MM.1S (cell line): ENCODE data around the gene DIP2C.

ENCODE experiments used
- DNase-seq: peaks from one replicate; pipeline ENCODE4 v3.0.0-alpha.2; 2015
- H2AFZ ChIP-seq: fragments of 300-600 bp; sonication (generic); 2 replicates; pipeline ENCODE4 v1.6.0; 2016; ENCODE audit warnings: antibody characterized with exemption, low read length
- H3F3A ChIP-seq: fragments of 300-600 bp; sonication (generic); 2 replicates; pipeline ENCODE4 v1.6.1; 2016; ENCODE audit warnings: mild to moderate bottlenecking, antibody characterized with exemption, low read length, moderate library complexity, mixed read lengths; ENCODE audit not compliant: insufficient read depth
- H3K27ac ChIP-seq: fragments of 300-600 bp; sonication (generic); 2 replicates; pipeline ENCODE4 v1.5.1; 2016; ENCODE audit warnings: mild to moderate bottlenecking, low read length
- H3K27me3 ChIP-seq: fragments of 300-600 bp; sonication (generic); replicated peaks from 2 replicates; pipeline ENCODE4 v1.6.0; 2016; ENCODE audit warnings: low read length; ENCODE audit not compliant: insufficient read depth
- H3K36me3 ChIP-seq: fragments of 300-600 bp; sonication (generic); replicated peaks from 2 replicates; pipeline ENCODE4 v1.6.1; 2016; ENCODE audit warnings: mild to moderate bottlenecking, low read length, mixed read lengths; ENCODE audit not compliant: insufficient read depth
- H3K4me1 ChIP-seq: fragments of 300-600 bp; sonication (generic); 2 replicates; pipeline ENCODE4 v1.6.1; 2016; ENCODE audit warnings: low read length, mixed read lengths
- H3K4me2 ChIP-seq: fragments of 300-600 bp; sonication (generic); 2 replicates; pipeline ENCODE4 v1.6.0; 2016; ENCODE audit warnings: low read depth, low read length
- H3K4me3 ChIP-seq: fragments of 300-600 bp; sonication (generic); 2 replicates; pipeline ENCODE4 v1.5.1; 2016; ENCODE audit warnings: low read length, mixed read lengths
- H3K79me2 ChIP-seq: fragments of 300-600 bp; sonication (generic); 2 replicates; pipeline ENCODE4 v1.6.1; 2016; ENCODE audit warnings: mixed run types, low read length, mixed read lengths
- H3K9ac ChIP-seq: fragments of 300-600 bp; sonication (generic); 2 replicates; pipeline ENCODE4 v1.6.1; 2016; ENCODE audit warnings: low read length, mixed read lengths
- H3K9me2 ChIP-seq: fragments of 300-600 bp; sonication (generic); replicated peaks from 2 replicates; pipeline ENCODE4 v1.6.1; 2016; ENCODE audit warnings: mild to moderate bottlenecking, low read length, mixed read lengths; ENCODE audit not compliant: insufficient read depth
- H3K9me3 ChIP-seq: fragments of 300-600 bp; sonication (generic); replicated peaks from 2 replicates; pipeline ENCODE4 v1.6.1; 2016; ENCODE audit warnings: mild to moderate bottlenecking, low read length, mixed read lengths; ENCODE audit not compliant: insufficient read depth
- H4K20me1 ChIP-seq: fragments of 300-600 bp; sonication (generic); 2 replicates; pipeline ENCODE4 v1.6.1; 2016; ENCODE audit warnings: mild to moderate bottlenecking, low read length, moderate library complexity, mixed read lengths; ENCODE audit not compliant: insufficient read depth
- EZH2 ChIP-seq: fragments of 300-600 bp; sonication (generic); optimal IDR thresholded peaks from 2 replicates; pipeline ENCODE3; 2017; ENCODE audit warnings: low read depth, mild to moderate bottlenecking, antibody characterized with exemption, low read length, mixed read lengths
- EZH2phosphoT487 ChIP-seq: fragments of 300-600 bp; sonication (generic); IDR thresholded peaks from 2 replicates; pipeline ENCODE4 v1.6.1; 2018; ENCODE audit warnings: antibody characterized with exemption, low read length
- TF ChIP-seq, protein P1 (sequence below): fragments of 300-600 bp; sonication (generic); IDR thresholded peaks from 2 replicates; pipeline ENCODE4 v1.5.1; 2016; ENCODE audit warnings: antibody characterized with exemption, low read length, mixed read lengths

Gene DIP2C

DNA sequence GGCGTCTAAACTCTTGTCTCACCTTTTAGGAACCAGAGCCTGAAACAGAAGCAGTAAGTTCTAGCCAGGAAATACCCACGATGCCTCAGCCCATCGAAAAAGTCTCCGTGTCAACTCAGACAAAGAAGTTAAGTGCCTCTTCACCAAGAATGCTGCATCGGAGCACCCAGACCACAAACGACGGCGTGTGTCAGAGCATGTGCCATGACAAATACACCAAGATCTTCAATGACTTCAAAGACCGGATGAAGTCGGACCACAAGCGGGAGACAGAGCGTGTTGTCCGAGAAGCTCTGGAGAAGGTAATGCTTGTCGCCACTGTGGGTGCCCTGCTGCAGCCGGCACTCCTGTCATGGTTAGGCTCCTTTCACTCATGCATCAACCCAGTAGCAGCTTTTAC lies 441.2 kb downstream of the DIP2C start:
- TF ChIP-seq, protein P1, sequence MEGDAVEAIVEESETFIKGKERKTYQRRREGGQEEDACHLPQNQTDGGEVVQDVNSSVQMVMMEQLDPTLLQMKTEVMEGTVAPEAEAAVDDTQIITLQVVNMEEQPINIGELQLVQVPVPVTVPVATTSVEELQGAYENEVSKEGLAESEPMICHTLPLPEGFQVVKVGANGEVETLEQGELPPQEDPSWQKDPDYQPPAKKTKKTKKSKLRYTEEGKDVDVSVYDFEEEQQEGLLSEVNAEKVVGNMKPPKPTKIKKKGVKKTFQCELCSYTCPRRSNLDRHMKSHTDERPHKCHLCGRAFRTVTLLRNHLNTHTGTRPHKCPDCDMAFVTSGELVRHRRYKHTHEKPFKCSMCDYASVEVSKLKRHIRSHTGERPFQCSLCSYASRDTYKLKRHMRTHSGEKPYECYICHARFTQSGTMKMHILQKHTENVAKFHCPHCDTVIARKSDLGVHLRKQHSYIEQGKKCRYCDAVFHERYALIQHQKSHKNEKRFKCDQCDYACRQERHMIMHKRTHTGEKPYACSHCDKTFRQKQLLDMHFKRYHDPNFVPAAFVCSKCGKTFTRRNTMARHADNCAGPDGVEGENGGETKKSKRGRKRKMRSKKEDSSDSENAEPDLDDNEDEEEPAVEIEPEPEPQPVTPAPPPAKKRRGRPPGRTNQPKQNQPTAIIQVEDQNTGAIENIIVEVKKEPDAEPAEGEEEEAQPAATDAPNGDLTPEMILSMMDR: no peak
- TF ChIP-seq EZH2 (no peak), EZH2phosphoT487 (no peak)
- H3K36me3 ChIP-seq: peaks cover 3% of the 10 kb centered on the region; the same call in 1 of the 2 replicates
- no peak for DNase-seq

GRCh38 chr10:247480-247879 lies 442.0 kb downstream of the DIP2C start:
- Histone ChIP-seq H3K9me2 (no peaks in the 10 kb centered on the region), H4K20me1 (no peaks in the 10 kb centered on the region), H3K79me2 (no peaks in the 10 kb centered on the region), H3K4me2 (no peak overlapping the region), H3K4me3 (no peak overlapping the region), H3K27me3 (no peaks in the 10 kb centered on the region), H3K36me3 (peaks cover 3% of the 10 kb centered on the region; the same call in 1 of the 2 replicates), H3K4me1 (no peaks in the 10 kb centered on the region), H2AFZ (no peak overlapping the region), H3F3A (no peaks in the 10 kb centered on the region), H3K9me3 (no peaks in the 10 kb centered on the region), H3K9ac (no peak overlapping the region), H3K27ac (no peak overlapping the region)
- no peak for DNase-seq
- TF ChIP-seq, protein P1: no peak
- TF ChIP-seq EZH2phosphoT487: no peak
- TF ChIP-seq EZH2: no peak

More for the DNA sequence above, 441.2 kb downstream of the DIP2C start:
- Histone ChIP-seq H3K9ac (no peak overlapping the region), H3F3A (no peaks in the 10 kb centered on the region), H4K20me1 (no peaks in the 10 kb centered on the region), H3K79me2 (no peaks in the 10 kb centered on the region), H3K4me1 (no peaks in the 10 kb centered on the region), H3K4me2 (no peak overlapping the region), H3K4me3 (no peak overlapping the region), H3K27me3 (no peaks in the 10 kb centered on the region), H3K9me2 (no peaks in the 10 kb centered on the region), H3K27ac (no peak overlapping the region), H2AFZ (no peak overlapping the region), H3K9me3 (no peaks in the 10 kb centered on the region)

- H3K4me1 ChIP-seq: no peaks in the 10 kb centered on the region
- no peaks in the 10 kb centered on the region for H3K9me3 ChIP-seq
- H4K20me1 ChIP-seq: no peaks in the 10 kb centered on the region
- H3K4me3 ChIP-seq: no peak overlapping the region
- H3K9me2 ChIP-seq: no peaks in the 10 kb centered on the region
- H2AFZ ChIP-seq: no peak overlapping the region
- TF ChIP-seq EZH2phosphoT487 (no peak), EZH2 (no peak)
- TF ChIP-seq, protein P1: no peak
- H3K4me2 ChIP-seq: no peak overlapping the region
- DNase-seq: no peak
- H3K27ac ChIP-seq: no peak overlapping the region
- H3K79me2 ChIP-seq: no peaks in the 10 kb centered on the region
- no peak overlapping the region for H3K9ac ChIP-seq
- peaks cover 3% of the 10 kb centered on the region; the same call in 1 of the 2 replicates for H3K36me3 ChIP-seq
- H3F3A ChIP-seq: no peaks in the 10 kb centered on the region
- H3K27me3 ChIP-seq: no peaks in the 10 kb centered on the region
Observed at GRCh38 chr10:246431-246830, 443.0 kb downstream of the DIP2C start.
